Stimulated activated naive CD8-positive, alpha-beta T cell treated with anti-CD3 and anti-CD28 coated beads, Interleukin-15, Interleukin-2, amounts not matched to agents 100 ng/mL and 50 ng/mL, for 24 hours (primary cell): Measurements from ENCODE around the gene RALGPS1.

Experiments used
- H3K27ac Mint-ChIP-seq: one replicate; pipeline ENCODE4 v1.8.0; 2021; ENCODE audit warnings: mild to moderate bottlenecking, mixed read lengths
- H3K27me3 Mint-ChIP-seq: one replicate; pipeline ENCODE4 v1.8.0; 2021; ENCODE audit warnings: mixed read lengths
- H3K36me3 Mint-ChIP-seq: one replicate; pipeline ENCODE4 v1.8.0; 2021; ENCODE audit warnings: low read depth, mixed read lengths
- H3K4me1 Mint-ChIP-seq: one replicate; pipeline ENCODE4 v1.8.0; 2021; ENCODE audit warnings: low read depth, mixed read lengths
- H3K4me3 Mint-ChIP-seq: one replicate; pipeline ENCODE4 v1.8.0; 2021; ENCODE audit warnings: mild to moderate bottlenecking, mixed read lengths
- H3K9me3 Mint-ChIP-seq: one replicate; pipeline ENCODE4 v1.8.0; 2021; ENCODE audit warnings: mixed read lengths

RALGPS1 gene

DNA sequence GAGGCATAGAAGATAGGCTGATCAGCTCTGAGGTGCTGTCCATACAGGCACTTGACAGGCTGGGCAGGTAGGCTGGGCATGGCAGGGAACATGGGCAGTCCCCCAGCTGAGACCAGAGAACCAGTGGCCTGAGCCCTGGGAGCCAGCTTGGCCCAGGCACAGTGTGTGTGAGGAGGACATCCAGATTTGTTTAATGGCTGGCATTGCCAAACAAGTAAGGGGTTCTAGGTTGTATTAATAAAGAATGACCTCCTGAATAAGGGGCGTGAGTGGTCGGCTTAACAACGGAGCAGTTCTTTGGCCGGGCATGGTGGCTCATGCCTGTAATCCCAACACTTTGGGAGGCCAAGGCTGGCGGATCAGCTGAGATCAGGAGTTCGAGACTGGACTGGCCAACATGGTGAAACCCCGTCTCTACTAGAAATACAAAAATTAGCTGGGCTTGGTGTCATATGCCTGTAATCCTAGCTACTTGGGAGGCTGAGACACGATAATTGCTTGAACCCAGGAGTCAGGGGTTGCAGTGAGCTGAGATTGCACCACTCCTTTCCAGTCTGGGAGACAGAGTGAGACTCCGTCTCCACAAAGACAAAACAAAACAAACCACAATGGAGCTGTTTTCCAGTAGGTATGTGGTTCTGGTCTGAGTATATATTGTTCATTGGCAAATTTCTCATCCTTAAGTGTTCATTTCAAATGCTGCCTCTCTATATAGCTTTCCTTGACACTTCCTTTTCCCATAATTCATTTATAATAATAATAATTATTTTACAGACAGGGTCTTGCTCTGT is 151.7 kb downstream of the RALGPS1 start:
- H3K9me3 Mint-ChIP-seq = no peaks in the 10 kb centered on the region

GRCh38 chr9:127066851-127067136 is 152.2 kb downstream of the RALGPS1 start:
- peaks cover 8% of the 10 kb centered on the region for H3K36me3 Mint-ChIP-seq
- H3K4me1 Mint-ChIP-seq = no peaks in the 10 kb centered on the region
- H3K4me3 Mint-ChIP-seq = no peak overlapping the region
- H3K9me3 Mint-ChIP-seq = peaks cover under 1% of the 10 kb centered on the region
- H3K27me3 Mint-ChIP-seq = no peaks in the 10 kb centered on the region
- no peak overlapping the region for H3K27ac Mint-ChIP-seq

More for the DNA sequence above, 151.7 kb downstream of the RALGPS1 start:
- no peak overlapping the region for H3K27ac Mint-ChIP-seq
- no peaks in the 10 kb centered on the region for H3K27me3 Mint-ChIP-seq
- peaks cover 7% of the 10 kb centered on the region for H3K36me3 Mint-ChIP-seq
- H3K4me1 Mint-ChIP-seq = no peaks in the 10 kb centered on the region
- no peak overlapping the region for H3K4me3 Mint-ChIP-seq

GRCh38 chr9:127067603-127068220 is 153.1 kb downstream of the RALGPS1 start:
- H3K36me3 Mint-ChIP-seq = peaks cover 16% of the 10 kb centered on the region
- H3K27me3 Mint-ChIP-seq = no peaks in the 10 kb centered on the region
- H3K4me1 Mint-ChIP-seq = no peaks in the 10 kb centered on the region
- no peak overlapping the region for H3K4me3 Mint-ChIP-seq
- H3K9me3 Mint-ChIP-seq = peaks cover 3% of the 10 kb centered on the region
- no peak overlapping the region for H3K27ac Mint-ChIP-seq

DNA sequence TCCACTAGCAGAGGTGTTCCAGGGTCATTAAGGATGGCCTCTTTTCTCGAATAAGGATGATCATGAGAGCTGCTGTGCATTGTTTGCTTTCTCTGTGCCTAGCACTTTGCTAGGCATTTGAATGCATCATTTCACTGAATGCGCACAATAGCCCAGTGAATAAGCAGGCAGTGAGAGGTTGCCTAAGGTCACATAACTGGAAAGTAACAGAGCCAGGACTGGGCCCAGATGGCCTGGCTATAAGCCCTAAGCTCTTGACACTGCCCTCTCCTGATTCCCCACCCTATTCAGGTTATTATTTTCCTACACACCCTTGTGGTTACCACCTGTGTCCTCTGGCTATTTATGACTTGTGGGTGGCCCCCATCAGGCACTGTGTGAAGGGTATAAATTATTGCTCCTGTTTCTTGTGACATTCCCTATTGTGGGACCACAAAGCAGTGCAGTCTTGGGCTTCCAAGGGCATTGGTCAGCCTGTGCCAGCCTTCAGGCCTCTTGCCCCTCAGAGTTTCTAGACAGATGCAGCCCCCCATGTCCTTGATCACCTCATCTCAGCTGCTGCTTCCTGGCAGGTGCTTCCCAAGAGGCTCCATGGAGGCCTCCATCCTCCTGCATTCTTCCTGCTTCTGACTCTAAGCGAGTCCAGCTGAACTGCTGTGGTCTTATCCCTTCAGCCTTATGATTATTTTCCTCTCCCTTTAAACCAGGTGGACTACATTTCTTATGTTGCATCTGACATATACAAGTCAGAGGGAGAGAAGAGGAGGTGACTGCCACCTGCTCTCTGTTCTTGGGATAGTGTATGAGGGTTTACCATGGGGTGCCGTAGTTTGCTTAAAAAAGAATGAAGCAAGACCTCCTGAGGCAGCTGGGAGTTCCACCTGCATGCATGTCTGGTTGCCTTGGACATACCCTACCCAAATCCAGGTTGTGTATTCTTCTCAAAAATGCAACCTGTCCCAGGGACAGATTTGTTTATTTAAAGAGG is 160.3 kb downstream of the RALGPS1 start:
- H3K27ac Mint-ChIP-seq = no peak overlapping the region

DNA sequence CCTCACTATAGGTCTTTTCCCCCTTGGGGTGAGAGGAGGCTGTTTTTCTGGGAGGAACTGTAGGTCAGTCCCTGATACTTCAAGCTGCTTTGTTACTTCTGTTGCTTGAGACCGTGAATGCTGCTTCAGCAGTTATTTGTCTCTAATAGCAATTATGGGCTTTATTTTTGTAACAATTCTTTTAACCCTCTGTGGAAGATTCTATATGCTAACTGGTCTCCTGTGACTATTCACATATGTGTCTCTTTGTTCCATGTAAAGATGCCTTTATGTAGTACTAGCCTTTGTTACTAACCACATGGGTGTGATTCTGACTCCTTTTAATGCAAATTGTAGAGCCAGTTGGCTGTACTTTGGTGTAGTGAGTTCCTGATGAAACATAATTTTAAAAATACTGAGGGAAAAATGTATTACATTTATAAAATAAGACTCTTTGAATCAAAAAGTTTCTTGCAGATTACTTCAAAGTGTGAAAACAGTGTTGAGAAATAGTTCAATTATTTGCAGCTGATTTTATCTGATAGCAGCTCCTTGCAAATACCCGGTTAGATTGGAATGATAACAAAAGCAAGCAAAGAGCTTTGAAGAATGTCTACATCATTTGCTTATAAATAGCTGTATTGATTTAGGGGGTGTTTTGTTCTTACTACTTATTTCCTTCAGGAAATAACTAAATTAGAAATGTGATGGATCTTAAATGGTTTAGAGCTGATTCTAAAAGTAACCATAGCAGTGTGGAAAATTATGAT is 161.2 kb downstream of the RALGPS1 start:
- Mint-ChIP-seq H3K36me3 (peaks cover 16% of the 10 kb centered on the region), H3K4me1 (no peaks in the 10 kb centered on the region), H3K4me3 (no peak overlapping the region), H3K27ac (no peak overlapping the region), H3K9me3 (peaks cover 3% of the 10 kb centered on the region), H3K27me3 (no peaks in the 10 kb centered on the region)

More for the DNA sequence above, 160.3 kb downstream of the RALGPS1 start:
- H3K4me3 Mint-ChIP-seq = no peak overlapping the region
- H3K27me3 Mint-ChIP-seq = no peaks in the 10 kb centered on the region
- peaks cover 3% of the 10 kb centered on the region for H3K9me3 Mint-ChIP-seq
- H3K4me1 Mint-ChIP-seq = no peaks in the 10 kb centered on the region
- H3K36me3 Mint-ChIP-seq = peaks cover 16% of the 10 kb centered on the region

GRCh38 chr9:127076860-127077643 is 162.5 kb downstream of the RALGPS1 start:
- no peaks in the 10 kb centered on the region for H3K4me1 Mint-ChIP-seq
- H3K36me3 Mint-ChIP-seq = peaks cover 5% of the 10 kb centered on the region
- H3K27me3 Mint-ChIP-seq = no peaks in the 10 kb centered on the region
- no peak overlapping the region for H3K4me3 Mint-ChIP-seq
- H3K27ac Mint-ChIP-seq = no peak overlapping the region
- H3K9me3 Mint-ChIP-seq = no peaks in the 10 kb centered on the region

GRCh38 chr9:127077644-127077946 is 163.0 kb downstream of the RALGPS1 start:
- Mint-ChIP-seq H3K9me3 (no peaks in the 10 kb centered on the region), H3K4me3 (no peak overlapping the region), H3K27ac (no peak overlapping the region), H3K27me3 (no peaks in the 10 kb centered on the region), H3K36me3 (no peaks in the 10 kb centered on the region), H3K4me1 (no peaks in the 10 kb centered on the region)

DNA sequence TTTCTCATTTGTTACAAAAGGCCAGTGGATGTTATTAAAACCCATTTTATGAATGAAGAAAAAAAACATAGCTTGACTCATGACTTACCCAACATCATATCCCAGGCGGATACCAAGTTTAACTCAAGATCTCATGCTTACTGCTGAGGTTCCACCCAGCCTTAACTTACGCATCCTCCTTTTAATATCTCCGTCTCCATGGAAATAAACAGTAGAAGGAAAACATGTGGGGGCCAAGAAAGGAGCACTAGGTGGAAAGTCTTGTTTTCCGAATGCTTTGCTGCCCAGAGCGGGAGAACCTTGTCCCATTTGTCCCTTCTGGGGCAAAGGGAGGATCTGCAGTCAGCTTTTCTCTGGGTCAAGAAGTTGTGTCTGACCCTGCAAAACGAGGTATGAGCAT is 163.8 kb downstream of the RALGPS1 start:
- no peaks in the 10 kb centered on the region for H3K9me3 Mint-ChIP-seq
- no peak overlapping the region for H3K27ac Mint-ChIP-seq
- no peaks in the 10 kb centered on the region for H3K27me3 Mint-ChIP-seq
- H3K4me1 Mint-ChIP-seq = no peaks in the 10 kb centered on the region
- no peak overlapping the region for H3K4me3 Mint-ChIP-seq
- no peaks in the 10 kb centered on the region for H3K36me3 Mint-ChIP-seq

GRCh38 chr9:127078988-127079387 is 164.4 kb downstream of the RALGPS1 start:
- H3K9me3 Mint-ChIP-seq = no peaks in the 10 kb centered on the region
- H3K4me3 Mint-ChIP-seq = no peak overlapping the region
- H3K4me1 Mint-ChIP-seq = no peaks in the 10 kb centered on the region
- H3K27me3 Mint-ChIP-seq = no peaks in the 10 kb centered on the region
- H3K36me3 Mint-ChIP-seq = no peaks in the 10 kb centered on the region
- H3K27ac Mint-ChIP-seq = no peak overlapping the region

DNA sequence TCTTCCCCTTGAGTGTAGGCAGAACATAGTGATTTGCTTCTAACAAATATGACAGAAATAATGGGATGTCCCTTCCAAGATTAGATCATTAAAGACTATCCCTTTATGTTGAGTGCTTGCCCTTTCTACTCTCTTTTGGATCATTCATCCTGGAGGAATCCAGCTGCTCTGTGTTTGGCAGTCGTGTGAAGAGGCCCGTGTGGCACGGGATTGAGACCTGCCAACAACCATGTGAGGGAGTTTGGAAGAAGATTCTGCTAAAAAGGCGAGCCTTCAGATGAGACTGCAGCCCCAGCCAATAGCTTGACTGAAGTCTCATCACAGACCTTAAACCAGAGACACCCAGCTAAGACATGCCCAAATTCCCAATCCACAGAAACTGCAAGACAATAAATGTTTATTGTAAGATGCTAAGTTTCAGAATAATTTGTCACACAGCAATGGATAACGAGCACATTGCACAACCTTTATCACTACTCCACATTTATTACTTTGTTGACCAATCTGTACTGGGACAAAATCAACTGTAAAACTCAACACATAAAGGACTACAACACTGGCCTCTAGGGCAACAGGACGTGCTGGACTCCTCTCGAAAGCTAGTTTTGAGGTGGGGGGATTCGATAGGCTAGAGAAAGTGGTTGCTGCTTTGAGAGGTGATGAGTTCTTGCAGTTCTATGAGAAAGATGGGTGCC is 165.0 kb downstream of the RALGPS1 start:
- peaks cover 3% of the 10 kb centered on the region for H3K4me1 Mint-ChIP-seq
- no peaks in the 10 kb centered on the region for H3K36me3 Mint-ChIP-seq
- H3K9me3 Mint-ChIP-seq = no peaks in the 10 kb centered on the region
- no peak overlapping the region for H3K27ac Mint-ChIP-seq
- no peaks in the 10 kb centered on the region for H3K27me3 Mint-ChIP-seq
- no peak overlapping the region for H3K4me3 Mint-ChIP-seq

DNA sequence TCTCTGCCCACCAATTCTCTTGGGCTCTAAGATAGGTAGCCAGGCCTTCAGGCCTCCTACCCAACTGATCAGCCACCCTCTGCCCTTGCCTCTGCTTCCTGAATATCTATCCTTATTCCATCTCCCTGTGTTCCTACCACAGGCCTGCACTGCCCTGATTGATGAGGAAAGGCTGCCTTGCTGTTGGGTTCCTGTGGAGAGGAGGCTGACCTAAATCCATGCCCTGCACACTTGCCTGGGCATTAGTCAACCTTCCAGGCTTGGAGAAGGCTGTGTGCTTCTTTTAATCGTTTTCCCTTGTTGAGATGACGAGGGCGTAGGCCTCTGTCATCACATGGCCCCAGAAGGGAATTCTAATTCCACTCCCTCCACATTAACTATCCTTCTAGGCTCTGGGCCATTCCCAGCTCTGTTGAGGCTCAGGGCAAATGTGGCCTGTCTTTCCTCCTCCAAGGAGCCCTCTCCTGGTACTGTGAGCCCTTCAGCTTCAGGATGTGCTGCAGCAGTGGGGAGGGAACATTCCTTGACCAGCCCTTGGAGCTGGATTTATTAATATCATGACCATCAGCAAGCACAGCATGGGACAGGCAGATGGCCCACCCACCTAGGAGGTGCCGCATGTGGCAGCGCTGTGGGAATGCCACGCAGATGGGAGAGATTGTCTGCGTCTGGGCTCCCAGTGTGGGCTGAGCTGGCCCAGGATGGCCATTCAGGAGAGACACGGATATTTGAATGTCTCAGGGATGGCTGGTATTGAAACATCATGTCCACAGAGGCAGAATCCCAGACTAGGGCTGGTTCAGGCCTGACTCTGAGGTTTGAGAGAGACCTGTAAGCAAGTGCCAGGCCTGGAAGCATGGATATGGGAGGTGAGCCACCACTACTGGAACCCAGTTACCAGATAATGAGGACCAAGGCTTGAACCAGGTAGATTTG is 166.9 kb downstream of the RALGPS1 start:
- no peak overlapping the region for H3K4me3 Mint-ChIP-seq
- no peaks in the 10 kb centered on the region for H3K9me3 Mint-ChIP-seq
- H3K27ac Mint-ChIP-seq = no peak overlapping the region
- H3K27me3 Mint-ChIP-seq = no peaks in the 10 kb centered on the region
- H3K36me3 Mint-ChIP-seq = no peaks in the 10 kb centered on the region
- H3K4me1 Mint-ChIP-seq = peaks cover 6% of the 10 kb centered on the region

GRCh38 chr9:127083138-127083980 is 168.8 kb downstream of the RALGPS1 start:
- H3K27ac Mint-ChIP-seq = no peak overlapping the region
- peaks cover 6% of the 10 kb centered on the region for H3K4me1 Mint-ChIP-seq
- no peaks in the 10 kb centered on the region for H3K27me3 Mint-ChIP-seq
- H3K9me3 Mint-ChIP-seq = no peaks in the 10 kb centered on the region
- H3K4me3 Mint-ChIP-seq = no peak overlapping the region
- H3K36me3 Mint-ChIP-seq = no peaks in the 10 kb centered on the region
